Measurements from ENCODE around the gene DIAPH1. TPM values are rescaled to one million over a fixed set of nuclear protein-coding genes. Genes with fewer than 3 reads are reported as not detected.
A peak's percentile ranks its signal among the peaks of the same experiment; 100 is the strongest.

The DIAPH1 gene
- total RNA-seq, 1 experiment from 2014 or later: 117 TPM

DNA sequence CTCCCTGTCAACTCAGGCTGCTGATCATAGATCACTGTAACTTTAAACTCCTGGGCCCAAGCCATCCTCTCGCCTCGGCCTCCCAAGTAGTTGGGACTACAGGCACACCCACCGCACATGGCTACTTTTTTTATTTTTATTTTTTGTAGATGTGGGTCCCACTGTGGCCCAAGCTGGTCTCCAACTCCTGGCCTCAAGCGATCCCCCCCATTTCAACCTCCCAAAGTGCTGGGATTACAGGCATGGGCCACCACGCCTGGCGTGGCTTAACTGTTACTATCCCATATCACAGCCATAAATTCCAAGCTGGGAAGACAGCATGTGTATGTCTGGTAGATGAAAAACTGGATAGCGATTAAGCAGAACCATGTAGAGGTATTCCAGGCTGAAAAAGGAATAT lies 16.8 kb upstream of the DIAPH1 start:
- no peak overlapping the region for H4K8ac ChIP-seq (replicated peaks; ENCODE audit: insufficient read length, low read depth, low read length)
- H2BK5ac ChIP-seq (ENCODE audit: insufficient read length, low read length): no peak overlapping the region
- peak overlapping the region; percentile 79 for H3K4me2 ChIP-seq (ENCODE audit: insufficient read depth, insufficient read length, low read length)
- H3K4me1 ChIP-seq (ENCODE audit: insufficient read depth, low read length): peaks cover 4% of the 10 kb centered on the region; the same call in 1 of the 2 replicates
- no peak overlapping the region for H4K5ac ChIP-seq (ENCODE audit: insufficient read length, low read depth, low read length)
- peaks cover 14% of the 10 kb centered on the region for H3K23me2 ChIP-seq (ENCODE audit: insufficient read length, low read depth, low read length, poor library complexity, severe bottlenecking)
- DNase-seq: no peak
- no peak overlapping the region for H4K91ac ChIP-seq (ENCODE audit: insufficient read length, low read depth, low read length)
- H2AFZ ChIP-seq (ENCODE audit: low read length): no peak overlapping the region
- H2BK12ac ChIP-seq (ENCODE audit: insufficient read length, low read depth, low read length): no peak overlapping the region
- H2BK120ac ChIP-seq (ENCODE audit: low read depth, low read length, poor library complexity, severe bottlenecking): no peak overlapping the region
- H3K9me3 ChIP-seq (ENCODE audit: control insufficient read depth, low read depth, low read length): no peaks in the 10 kb centered on the region
- Mint-ChIP-seq H3K9me3 (no peaks in the 10 kb centered on the region; a peak in 1 of 5 replicates), H3K27ac (no peak overlapping the region), H3K4me3 (peak overlapping the region; percentile 92 to 96), H3K36me3 (ENCODE audit: insufficient read depth in 1 of 3, low read depth in 3 of 3) (peaks cover 8 to 20% (median 9%) of the 10 kb centered on the region in 3 experiments; a peak in 6 of 7 replicates), H3K4me1 (peaks cover 18 to 23% of the 10 kb centered on the region in 2 experiments), H3K27me3 (ENCODE audit: low read depth) (peaks cover 2% of the 10 kb centered on the region)
- no peak overlapping the region for H3K14ac ChIP-seq (ENCODE audit: insufficient read depth, low read length)
- H3K9ac ChIP-seq (ENCODE audit: extremely low read depth, insufficient read length, low read length): no peak overlapping the region
- H3K79me1 ChIP-seq (ENCODE audit: insufficient read depth, low read depth, low read length, poor library complexity, severe bottlenecking): peaks cover 10% of the 10 kb centered on the region
- no peak overlapping the region for H3K4ac ChIP-seq (ENCODE audit: low read depth, low read length)
- H3K18ac ChIP-seq (ENCODE audit: insufficient read length, low read depth, low read length): no peak overlapping the region
- no peak overlapping the region for H2AK5ac ChIP-seq (ENCODE audit: insufficient read length, low read length)
- no peak overlapping the region for H3K27ac ChIP-seq (ENCODE audit: insufficient read length, low read depth, low read length)
- H3K27me3 ChIP-seq (ENCODE audit: insufficient read depth, low read length): no peaks in the 10 kb centered on the region
- WGBS (ENCODE audit: extremely low coverage, insufficient read length, low lambda C conversion rate): no CpG with 5 or more reads among the region's 7 CpGs
- no peak overlapping the region for H3K56ac ChIP-seq (ENCODE audit: insufficient read length, low read depth, low read length)
- H3K79me2 ChIP-seq (ENCODE audit: insufficient read depth, low read length): peaks cover 10% of the 10 kb centered on the region; the same call in 1 of the 2 replicates
- no peaks in the 10 kb centered on the region for H4K20me1 ChIP-seq (ENCODE audit: control insufficient read depth, insufficient read depth, insufficient read length)
- no peak overlapping the region for H3T11ph ChIP-seq (ENCODE audit: low read length)
- no peak overlapping the region for H2BK15ac ChIP-seq (ENCODE audit: low read depth, low read length)
- H2BK20ac ChIP-seq (ENCODE audit: low read depth, low read length, poor library complexity, severe bottlenecking): no peak overlapping the region
- TF ChIP-seq, protein P1, sequence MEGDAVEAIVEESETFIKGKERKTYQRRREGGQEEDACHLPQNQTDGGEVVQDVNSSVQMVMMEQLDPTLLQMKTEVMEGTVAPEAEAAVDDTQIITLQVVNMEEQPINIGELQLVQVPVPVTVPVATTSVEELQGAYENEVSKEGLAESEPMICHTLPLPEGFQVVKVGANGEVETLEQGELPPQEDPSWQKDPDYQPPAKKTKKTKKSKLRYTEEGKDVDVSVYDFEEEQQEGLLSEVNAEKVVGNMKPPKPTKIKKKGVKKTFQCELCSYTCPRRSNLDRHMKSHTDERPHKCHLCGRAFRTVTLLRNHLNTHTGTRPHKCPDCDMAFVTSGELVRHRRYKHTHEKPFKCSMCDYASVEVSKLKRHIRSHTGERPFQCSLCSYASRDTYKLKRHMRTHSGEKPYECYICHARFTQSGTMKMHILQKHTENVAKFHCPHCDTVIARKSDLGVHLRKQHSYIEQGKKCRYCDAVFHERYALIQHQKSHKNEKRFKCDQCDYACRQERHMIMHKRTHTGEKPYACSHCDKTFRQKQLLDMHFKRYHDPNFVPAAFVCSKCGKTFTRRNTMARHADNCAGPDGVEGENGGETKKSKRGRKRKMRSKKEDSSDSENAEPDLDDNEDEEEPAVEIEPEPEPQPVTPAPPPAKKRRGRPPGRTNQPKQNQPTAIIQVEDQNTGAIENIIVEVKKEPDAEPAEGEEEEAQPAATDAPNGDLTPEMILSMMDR (conservative IDR thresholded peaks at IDR 0.05): no peak
- no peak overlapping the region for H3K23ac ChIP-seq (ENCODE audit: insufficient read length, low read depth, low read length)

Data from H9 (cell line).